Fibroblast of pulmonary artery (primary cell): ENCODE data around the gene CCDC33.
"Not testable (repeated sequence)": the region's sequence is repeated elsewhere in the genome, so short reads cannot be mapped to it uniquely, and the experiment has no call there.

Experiments
- DNase-seq: peaks from one replicate; pipeline ENCODE4 v3.0.0-alpha.2; 2010; ENCODE audit warnings: low read depth
- H3K4me3 ChIP-seq: replicated peaks from 2 replicates; pipeline ENCODE4 v1.5.1; 2011; ENCODE audit warnings: low read depth, mild to moderate bottlenecking, control low read depth, low read length, moderate library complexity
- TF ChIP-seq, protein P1 (sequence below): IDR thresholded peaks from 2 replicates; pipeline ENCODE4 v1.5.1; 2011; ENCODE audit warnings: mild to moderate bottlenecking, control low read depth, low read length, inconsistent platforms; ENCODE audit errors: missing control alignments

CCDC33 gene

GRCh38 chr15:74351670-74352069 is 115.5 kb downstream of the CCDC33 start:
- DNase-seq: no peak
- TF ChIP-seq, protein P1, sequence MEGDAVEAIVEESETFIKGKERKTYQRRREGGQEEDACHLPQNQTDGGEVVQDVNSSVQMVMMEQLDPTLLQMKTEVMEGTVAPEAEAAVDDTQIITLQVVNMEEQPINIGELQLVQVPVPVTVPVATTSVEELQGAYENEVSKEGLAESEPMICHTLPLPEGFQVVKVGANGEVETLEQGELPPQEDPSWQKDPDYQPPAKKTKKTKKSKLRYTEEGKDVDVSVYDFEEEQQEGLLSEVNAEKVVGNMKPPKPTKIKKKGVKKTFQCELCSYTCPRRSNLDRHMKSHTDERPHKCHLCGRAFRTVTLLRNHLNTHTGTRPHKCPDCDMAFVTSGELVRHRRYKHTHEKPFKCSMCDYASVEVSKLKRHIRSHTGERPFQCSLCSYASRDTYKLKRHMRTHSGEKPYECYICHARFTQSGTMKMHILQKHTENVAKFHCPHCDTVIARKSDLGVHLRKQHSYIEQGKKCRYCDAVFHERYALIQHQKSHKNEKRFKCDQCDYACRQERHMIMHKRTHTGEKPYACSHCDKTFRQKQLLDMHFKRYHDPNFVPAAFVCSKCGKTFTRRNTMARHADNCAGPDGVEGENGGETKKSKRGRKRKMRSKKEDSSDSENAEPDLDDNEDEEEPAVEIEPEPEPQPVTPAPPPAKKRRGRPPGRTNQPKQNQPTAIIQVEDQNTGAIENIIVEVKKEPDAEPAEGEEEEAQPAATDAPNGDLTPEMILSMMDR: no peak
- no peak overlapping the region for H3K4me3 ChIP-seq

DNA sequence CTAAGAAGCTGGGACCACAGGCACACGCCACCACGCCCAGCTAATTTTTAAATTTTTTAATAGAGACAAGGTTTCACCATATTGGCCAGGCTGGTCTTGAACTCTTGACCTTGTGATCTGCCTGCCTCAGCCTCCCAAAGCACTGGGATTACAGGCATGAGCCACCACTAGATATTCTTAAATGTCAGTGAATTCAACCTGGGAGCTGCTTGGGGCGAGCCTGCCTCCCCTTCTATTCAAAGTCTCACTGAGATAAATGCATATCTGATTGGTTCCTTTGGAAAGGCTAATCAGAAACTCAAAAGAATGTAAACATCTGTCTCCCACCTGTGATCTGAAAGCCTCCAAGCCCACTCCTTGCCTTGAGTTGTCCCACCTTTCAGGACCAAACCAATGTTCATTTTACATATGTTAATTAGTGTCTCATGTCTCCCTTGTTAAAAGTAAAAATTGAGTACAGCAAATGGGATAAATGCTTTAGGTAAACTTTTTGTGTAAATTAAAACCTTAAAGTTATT is 116.3 kb downstream of the CCDC33 start:
- no peak for DNase-seq
- TF ChIP-seq, protein P1: no peak
- no peak overlapping the region for H3K4me3 ChIP-seq

GRCh38 chr15:74353992-74354391 is 117.9 kb downstream of the CCDC33 start:
- H3K4me3 ChIP-seq, DNase-seq: not testable (repeated sequence)

DNA sequence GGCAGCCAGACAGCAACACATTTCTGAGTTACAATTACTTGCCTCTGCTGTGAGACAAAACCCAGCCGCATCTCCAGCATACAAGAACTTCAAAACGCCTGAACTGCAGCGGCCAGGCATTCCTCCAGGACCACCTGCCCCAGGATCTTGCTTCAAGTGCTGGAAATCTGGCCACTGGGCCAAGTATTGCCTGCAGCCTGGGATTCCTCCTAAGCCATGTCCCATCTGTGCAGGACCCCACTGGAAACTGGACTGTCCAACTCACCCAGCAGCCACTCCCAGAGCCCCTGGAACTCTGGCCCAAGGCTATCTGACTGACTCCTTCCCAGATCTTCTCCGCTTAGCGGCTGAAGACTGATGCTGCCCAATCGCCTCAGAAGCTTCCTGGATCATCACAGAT is 119.9 kb downstream of the CCDC33 start:
- not testable (repeated sequence) for H3K4me3 ChIP-seq

GRCh38 chr15:74357514-74357913 is 121.4 kb downstream of the CCDC33 start:
- not testable (repeated sequence) for DNase-seq, H3K4me3 ChIP-seq

More for the DNA sequence above, 119.9 kb downstream of the CCDC33 start:
- DNase-seq: not testable (repeated sequence)

DNA sequence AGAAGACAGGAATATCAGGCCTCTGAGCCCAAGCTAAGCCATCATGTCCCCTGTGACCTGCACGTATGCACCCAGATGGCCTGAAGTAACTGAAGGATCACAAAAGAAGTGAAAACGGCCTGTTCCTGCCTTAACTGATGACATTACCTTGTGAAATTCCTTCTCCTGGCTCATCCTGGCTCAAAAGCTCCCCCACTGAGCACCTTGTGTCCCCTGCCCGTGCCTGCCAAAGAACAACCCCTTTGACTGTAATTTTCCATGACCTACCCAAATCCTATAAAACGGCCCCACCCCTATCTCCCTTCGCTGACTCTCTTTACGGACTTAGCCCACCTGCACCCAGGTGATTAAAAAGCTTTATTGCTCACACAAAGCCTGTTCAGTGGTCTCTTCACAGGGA is 123.2 kb downstream of the CCDC33 start:
- H3K4me3 ChIP-seq, DNase-seq: not testable (repeated sequence)

DNA sequence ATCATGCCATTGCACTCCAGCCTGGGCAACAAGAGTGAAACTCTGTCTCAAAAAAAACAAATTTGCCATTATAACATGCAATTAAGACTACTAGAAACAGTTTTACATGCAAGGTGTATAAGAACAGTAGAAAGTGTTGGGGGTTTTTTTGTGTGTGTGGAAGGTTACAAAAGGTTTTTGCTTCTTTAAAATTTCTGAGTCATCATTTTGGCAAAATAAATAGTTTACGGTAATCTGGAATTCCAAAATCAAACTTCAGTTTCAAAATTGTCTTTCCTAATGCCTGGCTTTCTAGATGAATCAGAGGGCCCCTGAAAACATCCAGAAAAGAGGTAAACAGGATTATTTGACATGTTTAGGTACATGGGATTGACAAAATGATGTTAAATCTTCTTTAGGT is 124.7 kb downstream of the CCDC33 start:
- H3K4me3 ChIP-seq, DNase-seq: not testable (repeated sequence)

GRCh38 chr15:74362482-74362881 is 126.4 kb downstream of the CCDC33 start:
- TF ChIP-seq, protein P1: no peak
- no peak for DNase-seq
- H3K4me3 ChIP-seq: no peak overlapping the region

DNA sequence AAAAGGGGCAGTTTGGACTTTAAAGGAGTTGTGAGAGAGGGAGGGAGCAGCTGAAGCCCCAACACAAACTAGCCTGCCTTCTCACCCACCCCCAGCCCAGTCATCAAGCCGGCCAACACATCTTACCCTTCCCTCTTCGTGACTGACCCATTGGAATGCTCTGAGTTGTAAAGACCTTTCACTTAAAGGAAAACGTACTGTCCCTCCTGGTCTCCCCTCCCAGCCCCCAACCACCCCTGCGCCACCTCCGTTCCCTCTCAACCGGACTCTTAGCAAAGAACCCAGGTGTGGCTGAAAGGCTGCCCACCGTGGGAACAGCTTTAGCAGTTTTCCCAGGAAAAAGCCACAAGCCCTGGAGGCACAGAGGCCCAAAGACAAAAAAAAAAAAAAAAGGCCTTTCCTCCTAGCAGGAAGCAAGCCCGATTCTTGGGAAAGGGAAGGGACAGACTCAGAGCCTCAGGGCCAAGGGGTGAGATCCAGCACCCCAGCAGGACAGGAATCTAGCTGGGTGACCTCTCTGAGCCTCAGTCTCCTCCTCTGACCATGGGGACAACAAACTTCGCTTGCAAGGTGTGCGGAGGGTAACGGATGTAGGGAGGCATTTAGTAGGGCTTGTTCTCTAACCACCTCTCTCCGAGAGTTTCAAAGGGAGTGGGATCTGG is 128.9 kb downstream of the CCDC33 start:
- DNase-seq: no peak
- TF ChIP-seq, protein P1: no peak
- no peak overlapping the region for H3K4me3 ChIP-seq
